Measurements from ENCODE around the gene CACNB2. TPM values are rescaled to one million over a fixed set of nuclear protein-coding genes. Genes with fewer than 3 reads are reported as not detected.

The CACNB2 gene
- total and polyA plus RNA-seq, 2 donors (not counting 3 experiments of a cell fraction or from before 2014, with no cell fraction given): not detected

GRCh38 chr10:18417950-18418527 is 277.8 kb downstream of the CACNB2 start:
- H2AFZ ChIP-seq (ENCODE audit: low read depth, low read length): no peak overlapping the region
- no peaks in the 10 kb centered on the region for H4K20me1 ChIP-seq (replicated peaks; ENCODE audit: control insufficient read depth, extremely low read depth, insufficient read depth, low read length)
- no peaks in the 10 kb centered on the region for H3K9me3 ChIP-seq (replicated peaks; ENCODE audit: control insufficient read depth, insufficient read depth, low read length)
- ChIA-PET CTCF (no interaction called here), POLR2A (no interaction called here)
- no peaks in the 10 kb centered on the region for H3K36me3 ChIP-seq (ENCODE audit: control insufficient read depth in 2 of 2, extremely low read depth in 1 of 2, insufficient read depth in 2 of 2, low read length in 2 of 2)
- no peaks in the 10 kb centered on the region for H3K79me2 ChIP-seq (ENCODE audit: control insufficient read depth, insufficient read depth, low read length)
- H3K4me2 ChIP-seq (ENCODE audit: insufficient read depth, low read length): no peak overlapping the region
- no peak overlapping the region for H3K9ac ChIP-seq (replicated peaks; ENCODE audit: extremely low read depth, insufficient read depth, low read length)
- DNase-seq (ENCODE audit: low read depth, low spot score) (no peak), FAIRE-seq (no peak)
- H3K27ac ChIP-seq (ENCODE audit: insufficient read depth, low read depth, low read length): no peak overlapping the region
- H3K4me1 ChIP-seq (ENCODE audit: control insufficient read depth, extremely low read depth, insufficient read depth, low read length): no peaks in the 10 kb centered on the region
- no peaks in the 10 kb centered on the region for H3K27me3 ChIP-seq (ENCODE audit: control insufficient read depth in 2 of 2, insufficient read depth in 2 of 2, low read length in 2 of 2)
- no TSS peak for BruUV-seq (replicated peaks)
- dilution Hi-C loops (cut with MboI; ENCODE audit: extremely low pct_ligation_motif_present, low sequenced_read_pairs) (no loop called here), intact Hi-C loops (cut with micrococcal nuclease) (no loop called here)
- no peaks in the 10 kb centered on the region for H3K9me1 ChIP-seq (replicated peaks; ENCODE audit: control insufficient read depth, extremely low read depth, insufficient read depth, low read length)
- no peak overlapping the region for H3K4me3 ChIP-seq (replicated peaks in 1 of 3; ENCODE audit: insufficient read depth in 1 of 3, low read depth in 1 of 3, low read length in 3 of 3)
- TF ChIP-seq MAX (IDR thresholded peaks at IDR 0.05; ENCODE audit: insufficient read depth, insufficient read length): no peak

DNA sequence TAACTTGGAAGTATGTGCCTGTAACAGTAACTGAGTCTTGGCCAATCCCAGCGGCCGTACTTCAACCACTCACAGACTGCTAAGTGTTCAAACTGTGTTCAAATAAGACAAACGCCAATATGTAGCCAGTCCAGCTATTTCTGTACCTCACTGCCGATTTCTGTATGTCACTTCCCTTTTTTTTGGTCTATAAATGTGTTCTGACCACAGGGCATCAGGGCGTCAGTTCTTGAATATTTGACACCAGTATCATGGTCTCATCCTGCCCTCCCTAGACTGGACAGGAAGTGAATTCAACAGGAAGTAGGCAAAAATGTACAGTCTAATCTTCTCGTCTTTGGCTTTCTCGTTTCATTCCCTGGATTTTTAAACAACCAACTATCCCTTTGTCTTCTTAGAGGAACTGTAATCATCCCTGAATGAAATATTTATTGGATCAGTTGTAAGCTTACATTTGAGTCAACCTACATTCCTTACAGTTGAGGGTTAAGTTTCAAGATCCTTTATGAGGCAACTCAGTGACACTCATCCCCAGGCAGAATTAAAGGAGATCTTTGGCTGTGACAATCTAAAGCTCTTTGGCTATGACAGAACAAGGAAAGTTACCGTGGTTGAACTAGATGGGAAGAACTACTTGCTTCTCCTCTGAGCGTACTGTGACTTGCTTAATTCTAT is 278.5 kb downstream of the CACNB2 start:
- dilution Hi-C loops (cut with MboI; ENCODE audit: extremely low pct_ligation_motif_present, low sequenced_read_pairs): no loop called here
- Histone ChIP-seq H3K27ac (ENCODE audit: insufficient read depth, low read depth, low read length) (no peak overlapping the region), H3K9me3 (replicated peaks; ENCODE audit: control insufficient read depth, insufficient read depth, low read length) (no peaks in the 10 kb centered on the region), H3K9ac (replicated peaks; ENCODE audit: extremely low read depth, insufficient read depth, low read length) (no peak overlapping the region), H3K4me2 (ENCODE audit: insufficient read depth, low read length) (no peak overlapping the region), H3K4me3 (replicated peaks in 1 of 3; ENCODE audit: insufficient read depth in 1 of 3, low read depth in 1 of 3, low read length in 3 of 3) (no peak overlapping the region), H3K27me3 (ENCODE audit: control insufficient read depth in 2 of 2, insufficient read depth in 2 of 2, low read length in 2 of 2) (no peaks in the 10 kb centered on the region), H2AFZ (ENCODE audit: low read depth, low read length) (no peak overlapping the region), H3K36me3 (ENCODE audit: control insufficient read depth in 2 of 2, extremely low read depth in 1 of 2, insufficient read depth in 2 of 2, low read length in 2 of 2) (no peaks in the 10 kb centered on the region), H3K79me2 (ENCODE audit: control insufficient read depth, insufficient read depth, low read length) (no peaks in the 10 kb centered on the region), H3K9me1 (replicated peaks; ENCODE audit: control insufficient read depth, extremely low read depth, insufficient read depth, low read length) (no peaks in the 10 kb centered on the region), H3K4me1 (ENCODE audit: control insufficient read depth, extremely low read depth, insufficient read depth, low read length) (no peaks in the 10 kb centered on the region), H4K20me1 (replicated peaks; ENCODE audit: control insufficient read depth, extremely low read depth, insufficient read depth, low read length) (no peaks in the 10 kb centered on the region)
- ChIA-PET CTCF (no interaction called here), POLR2A (no interaction called here)
- no peak for DNase-seq (ENCODE audit: low read depth, low spot score)
- FAIRE-seq: no peak
- TF ChIP-seq MYC (IDR thresholded peaks at IDR 0.05; ENCODE audit: low read depth, low read length) (no peak), MAX (IDR thresholded peaks at IDR 0.05; ENCODE audit: insufficient read depth, insufficient read length) (no peak), JUN (IDR thresholded peaks at IDR 0.05; ENCODE audit: borderline replicate concordance, insufficient read depth, insufficient read length, low read depth) (no peak), EZH2 (IDR thresholded peaks at IDR 0.05; ENCODE audit: borderline replicate concordance, low read depth, low read length, severe bottlenecking) (no peak)
- TF ChIP-seq, protein P1, sequence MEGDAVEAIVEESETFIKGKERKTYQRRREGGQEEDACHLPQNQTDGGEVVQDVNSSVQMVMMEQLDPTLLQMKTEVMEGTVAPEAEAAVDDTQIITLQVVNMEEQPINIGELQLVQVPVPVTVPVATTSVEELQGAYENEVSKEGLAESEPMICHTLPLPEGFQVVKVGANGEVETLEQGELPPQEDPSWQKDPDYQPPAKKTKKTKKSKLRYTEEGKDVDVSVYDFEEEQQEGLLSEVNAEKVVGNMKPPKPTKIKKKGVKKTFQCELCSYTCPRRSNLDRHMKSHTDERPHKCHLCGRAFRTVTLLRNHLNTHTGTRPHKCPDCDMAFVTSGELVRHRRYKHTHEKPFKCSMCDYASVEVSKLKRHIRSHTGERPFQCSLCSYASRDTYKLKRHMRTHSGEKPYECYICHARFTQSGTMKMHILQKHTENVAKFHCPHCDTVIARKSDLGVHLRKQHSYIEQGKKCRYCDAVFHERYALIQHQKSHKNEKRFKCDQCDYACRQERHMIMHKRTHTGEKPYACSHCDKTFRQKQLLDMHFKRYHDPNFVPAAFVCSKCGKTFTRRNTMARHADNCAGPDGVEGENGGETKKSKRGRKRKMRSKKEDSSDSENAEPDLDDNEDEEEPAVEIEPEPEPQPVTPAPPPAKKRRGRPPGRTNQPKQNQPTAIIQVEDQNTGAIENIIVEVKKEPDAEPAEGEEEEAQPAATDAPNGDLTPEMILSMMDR (IDR thresholded peaks at IDR 0.05; ENCODE audit: extremely low read depth in 1 of 2, insufficient read depth in 1 of 2, low read depth in 1 of 2, low read length in 2 of 2): no peak
- no TSS peak for BruUV-seq (replicated peaks)
- intact Hi-C loops (cut with micrococcal nuclease): no loop called here

Data from endothelial cell of umbilical vein (primary cell).